ENCODE measurements around the gene PSG4. TPM values are rescaled to one million over a fixed set of nuclear protein-coding genes. Genes with fewer than 3 reads are reported as not detected.

PSG4 gene
- total RNA-seq: 0.37 and 0.59 TPM in 2 replicates

GRCh38 chr19:43205471-43206105, at the start of gene PSG4:
TSS of gene PSG4 (minus strand) at chr19:43205638. CDS start at chr19:43205536, 102 bp downstream.

GRCh38 chr19:43186311-43186935, 19.0 kb downstream of the PSG4 start, which contains the start of gene PSG5:
TSS of gene PSG5 (minus strand) at chr19:43186536. CDS start at chr19:43186405, 131 bp downstream.

Other genes starting within 250 kb of the PSG4 start
- gene PSG11, start 179.2 kb downstream of the PSG4 start, total RNA-seq: not detected in 2 replicates
- gene PSG2, start 122.9 kb downstream of the PSG4 start, total RNA-seq: not detected in 2 replicates
- 0.20 and 0.37 TPM in 2 replicates for gene PSG5, start 19.1 kb downstream of the PSG4 start, total RNA-seq
- not detected in 2 replicates for gene PSG9, start 63.9 kb upstream of the PSG4 start, total RNA-seq
- not detected in 2 replicates for gene CD177, start 148.0 kb upstream of the PSG4 start, total RNA-seq
- not detected in 2 replicates for gene TEX101, start 209.3 kb upstream of the PSG4 start, total RNA-seq